ENCODE results near the gene TTC21A.

The TTC21A gene

DNA sequence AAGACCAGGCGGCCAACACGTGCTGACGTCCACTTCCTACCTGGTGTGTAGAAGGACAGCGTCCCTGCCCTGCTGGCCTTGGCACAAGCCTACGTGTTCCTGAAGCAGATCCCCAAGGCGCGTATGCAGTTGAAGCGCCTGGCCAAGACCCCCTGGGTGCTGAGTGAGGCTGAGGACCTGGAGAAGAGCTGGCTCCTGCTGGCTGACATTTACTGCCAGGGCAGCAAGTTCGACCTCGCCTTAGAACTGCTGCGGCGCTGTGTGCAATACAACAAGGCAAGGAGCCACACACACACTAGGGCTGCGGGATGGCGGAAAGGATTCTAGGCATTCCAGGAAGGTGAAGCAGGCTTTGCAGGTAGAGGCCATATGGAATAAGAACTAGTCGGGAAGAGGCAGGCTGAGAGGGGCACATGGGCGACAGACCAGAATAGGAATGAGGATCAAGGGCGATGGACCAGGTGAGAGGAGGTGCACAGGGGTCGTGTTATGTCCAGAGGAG, 30.0 kb downstream of the TTC21A start:
- Histone ChIP-seq H3K79me2 (ENCODE audit: control insufficient read depth, insufficient read depth, low read length) (no peaks in the 10 kb centered on the region), H2BK15ac (replicated peaks; ENCODE audit: low read depth) (no peak overlapping the region), H3K9ac (ENCODE audit: low read length) (no peak overlapping the region), H4K5ac (ENCODE audit: low read length) (no peak overlapping the region), H2AK5ac (ENCODE audit: low read length) (no peak overlapping the region), H4K8ac (ENCODE audit: low read depth, low read length) (no peak overlapping the region), H3K23ac (ENCODE audit: low read length) (no peak overlapping the region), H2BK120ac (ENCODE audit: low read depth, low read length) (no peak overlapping the region), H3K27ac (ENCODE audit: low read depth, low read length) (no peak overlapping the region), H3K4me1 (ENCODE audit: control insufficient read depth, low read depth, low read length) (no peaks in the 10 kb centered on the region), H3K4me3 (ENCODE audit: low read length) (no peak overlapping the region), H3K4me2 (ENCODE audit: low read length) (no peak overlapping the region), H3K56ac (ENCODE audit: low read length) (no peak overlapping the region), H3K27me3 (ENCODE audit: insufficient read depth, low read length, poor library complexity) (no peaks in the 10 kb centered on the region), H3K36me3 (ENCODE audit: control insufficient read depth, insufficient read depth, low read length) (peaks cover 6% of the 10 kb centered on the region), H3K18ac (ENCODE audit: low read length) (no peak overlapping the region), H3K79me1 (ENCODE audit: low read length) (peaks cover 6% of the 10 kb centered on the region), H3K4ac (ENCODE audit: low read depth, low read length) (no peak overlapping the region), H2BK5ac (ENCODE audit: low read length) (no peak overlapping the region)
- no CpG with 5 or more reads among the region's 18 CpGs for WGBS (ENCODE audit: extremely low coverage, insufficient coverage, low lambda C conversion rate)
- DNase-seq = no peak

DNA sequence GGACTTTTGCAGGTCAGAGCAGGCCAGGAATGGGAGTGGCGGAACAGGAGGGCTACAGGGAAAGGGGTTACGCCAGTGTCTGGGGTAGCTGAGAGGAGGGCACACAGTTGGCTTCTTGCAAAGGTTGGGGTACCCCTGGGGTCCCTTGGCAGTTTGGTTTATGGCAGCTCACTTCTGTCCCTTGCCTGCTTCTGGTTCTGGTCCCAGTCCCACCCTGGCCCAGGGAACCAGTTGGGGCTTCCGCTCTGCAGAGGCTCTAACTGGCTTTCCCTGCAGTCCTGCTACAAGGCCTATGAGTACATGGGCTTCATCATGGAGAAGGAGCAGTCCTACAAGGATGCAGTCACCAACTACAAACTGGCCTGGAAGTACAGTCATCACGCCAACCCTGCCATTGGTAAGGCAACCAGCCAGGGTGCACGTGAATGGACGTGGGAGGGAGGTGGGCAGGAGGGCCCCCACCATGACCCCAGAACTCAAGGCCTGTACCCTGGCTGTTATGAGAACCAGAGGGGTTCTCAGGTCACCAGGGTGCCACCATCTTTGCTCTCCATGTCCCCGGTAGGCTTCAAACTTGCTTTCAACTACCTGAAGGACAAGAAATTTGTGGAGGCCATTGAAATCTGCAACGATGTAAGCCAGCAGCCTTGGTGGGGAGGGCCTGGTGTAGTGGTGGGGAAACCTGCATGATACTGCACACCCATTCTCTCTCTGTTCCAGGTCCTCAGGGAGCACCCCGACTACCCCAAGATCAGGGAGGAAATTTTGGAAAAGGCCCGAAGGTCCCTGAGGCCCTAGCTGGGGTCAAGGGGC, 30.7 kb downstream of the TTC21A start:
- no peak for DNase-seq
- no CpG with 5 or more reads among the region's 10 CpGs for WGBS (ENCODE audit: extremely low coverage, insufficient coverage, low lambda C conversion rate)
- no peak overlapping the region for H2BK120ac ChIP-seq (ENCODE audit: low read depth, low read length)

DNA sequence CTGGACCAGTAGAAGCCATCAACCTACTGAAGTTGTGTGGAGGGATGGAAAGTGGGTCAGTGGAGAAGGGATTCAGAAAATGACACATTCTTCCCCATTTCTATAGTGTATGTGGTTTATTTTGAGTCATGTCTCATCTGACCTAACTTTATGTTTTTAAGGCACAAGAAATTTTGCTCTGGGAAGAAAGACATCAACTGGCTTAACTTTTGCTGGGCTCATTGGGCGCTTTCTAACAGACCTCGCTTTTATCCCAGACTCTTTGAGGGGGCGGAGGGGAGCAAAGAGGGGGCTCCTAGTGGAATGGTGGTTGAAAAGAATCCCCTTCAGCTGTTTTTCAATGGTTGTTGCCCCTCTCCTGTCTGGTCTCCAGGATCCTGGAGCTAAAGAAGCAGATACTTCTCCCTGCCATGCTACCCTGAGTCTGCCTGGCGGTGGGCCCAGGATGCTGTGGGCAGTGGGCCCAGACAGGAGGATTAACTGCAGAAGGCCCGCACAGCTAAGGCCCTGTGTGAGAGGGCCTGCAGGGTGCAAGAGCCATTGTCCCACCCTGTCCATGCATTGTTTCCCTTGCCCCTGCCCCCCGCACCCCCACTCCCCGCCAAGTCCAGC, 31.4 kb downstream of the TTC21A start:
- no peak overlapping the region for H3K4ac ChIP-seq (ENCODE audit: low read depth, low read length)

More for the DNA sequence above, 30.7 kb downstream of the TTC21A start:
- Histone ChIP-seq H3K36me3 (ENCODE audit: control insufficient read depth, insufficient read depth, low read length) (peaks cover 10% of the 10 kb centered on the region), H4K8ac (ENCODE audit: low read depth, low read length) (no peak overlapping the region), H3K9ac (ENCODE audit: low read length) (no peak overlapping the region), H2BK15ac (replicated peaks; ENCODE audit: low read depth) (no peak overlapping the region), H3K79me2 (ENCODE audit: control insufficient read depth, insufficient read depth, low read length) (no peaks in the 10 kb centered on the region), H3K18ac (ENCODE audit: low read length) (no peak overlapping the region), H3K56ac (ENCODE audit: low read length) (no peak overlapping the region), H3K4me2 (ENCODE audit: low read length) (no peak overlapping the region), H3K27ac (ENCODE audit: low read depth, low read length) (no peak overlapping the region), H3K4me3 (ENCODE audit: low read length) (no peak overlapping the region), H3K79me1 (ENCODE audit: low read length) (peaks cover 7% of the 10 kb centered on the region), H3K4me1 (ENCODE audit: control insufficient read depth, low read depth, low read length) (no peaks in the 10 kb centered on the region), H2BK5ac (ENCODE audit: low read length) (no peak overlapping the region), H3K4ac (ENCODE audit: low read depth, low read length) (no peak overlapping the region), H3K27me3 (ENCODE audit: insufficient read depth, low read length, poor library complexity) (no peaks in the 10 kb centered on the region), H4K5ac (ENCODE audit: low read length) (no peak overlapping the region), H3K23ac (ENCODE audit: low read length) (no peak overlapping the region), H2AK5ac (ENCODE audit: low read length) (no peak overlapping the region)

DNA sequence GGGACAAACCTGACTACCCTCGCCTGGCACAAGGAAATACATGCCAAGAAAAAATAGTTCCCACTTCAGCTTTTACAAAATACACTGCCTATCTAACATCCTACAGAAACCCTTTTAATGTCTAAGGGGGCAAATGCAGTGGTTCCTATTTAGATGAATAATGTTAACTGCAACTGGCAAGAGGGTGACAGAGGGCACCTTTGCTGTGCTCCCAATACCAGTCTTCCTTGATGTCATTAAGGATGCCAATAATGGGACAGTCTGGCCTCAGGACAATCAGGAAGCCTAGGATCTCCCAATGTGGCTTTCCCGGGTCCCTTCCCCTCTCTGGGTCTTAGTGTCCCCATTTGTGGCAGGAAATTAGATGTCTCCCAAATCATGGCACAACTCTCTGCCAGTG, 32.0 kb downstream of the TTC21A start:
- H3K27ac ChIP-seq (ENCODE audit: low read depth, low read length) = no peak overlapping the region
- DNase-seq = no peak
- peaks cover 16% of the 10 kb centered on the region for H3K36me3 ChIP-seq (ENCODE audit: control insufficient read depth, insufficient read depth, low read length)

More for the DNA sequence above, 31.4 kb downstream of the TTC21A start:
- Histone ChIP-seq H3K9ac (ENCODE audit: low read length) (no peak overlapping the region), H2BK5ac (ENCODE audit: low read length) (no peak overlapping the region), H3K18ac (ENCODE audit: low read length) (no peak overlapping the region), H3K4me1 (ENCODE audit: control insufficient read depth, low read depth, low read length) (no peaks in the 10 kb centered on the region), H3K27ac (ENCODE audit: low read depth, low read length) (no peak overlapping the region), H2BK15ac (replicated peaks; ENCODE audit: low read depth) (no peak overlapping the region), H3K4me3 (ENCODE audit: low read length) (no peak overlapping the region), H4K5ac (ENCODE audit: low read length) (no peak overlapping the region), H3K36me3 (ENCODE audit: control insufficient read depth, insufficient read depth, low read length) (peaks cover 15% of the 10 kb centered on the region), H3K56ac (ENCODE audit: low read length) (no peak overlapping the region), H3K23ac (ENCODE audit: low read length) (no peak overlapping the region), H2BK120ac (ENCODE audit: low read depth, low read length) (no peak overlapping the region), H3K79me2 (ENCODE audit: control insufficient read depth, insufficient read depth, low read length) (peaks cover under 1% of the 10 kb centered on the region), H2AK5ac (ENCODE audit: low read length) (no peak overlapping the region), H3K79me1 (ENCODE audit: low read length) (peaks cover 11% of the 10 kb centered on the region), H3K27me3 (ENCODE audit: insufficient read depth, low read length, poor library complexity) (no peaks in the 10 kb centered on the region), H3K4me2 (ENCODE audit: low read length) (no peak overlapping the region), H4K8ac (ENCODE audit: low read depth, low read length) (no peak overlapping the region)
- DNase-seq = no peak
- no CpG with 5 or more reads among the region's 7 CpGs for WGBS (ENCODE audit: extremely low coverage, insufficient coverage, low lambda C conversion rate)

DNA sequence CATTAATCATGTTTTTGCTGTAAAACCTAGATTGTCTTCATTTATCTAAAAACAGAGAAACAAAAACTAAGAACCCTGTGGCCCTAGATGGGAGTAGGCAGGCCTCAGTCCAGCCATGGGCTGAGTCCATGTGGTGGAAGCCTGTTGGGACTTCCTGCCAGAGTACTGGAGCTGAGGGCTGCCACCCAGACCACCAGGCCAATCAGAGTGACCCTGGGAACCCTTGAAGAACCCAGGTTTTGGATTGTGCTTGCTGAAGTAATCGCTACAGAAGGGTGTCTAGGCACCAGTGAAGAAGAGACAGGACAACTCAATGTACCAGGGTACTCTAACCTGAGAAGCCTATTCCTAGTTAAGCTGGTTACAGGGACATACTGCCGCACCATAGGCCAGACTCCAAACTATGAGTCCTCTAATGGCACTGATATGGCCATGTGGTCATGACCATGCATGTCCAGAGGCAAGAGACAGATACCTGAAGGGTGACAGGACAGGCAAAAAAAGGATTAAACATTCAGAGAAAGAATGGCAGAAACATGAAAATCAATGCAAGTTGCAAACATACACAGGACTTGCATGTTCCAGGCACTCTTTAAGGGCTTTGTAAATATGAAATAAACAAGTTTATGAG, 33.0 kb downstream of the TTC21A start:
- H4K5ac ChIP-seq (ENCODE audit: low read length) = no peak overlapping the region
- H3K4me2 ChIP-seq (ENCODE audit: low read length) = no peak overlapping the region
- H4K8ac ChIP-seq (ENCODE audit: low read depth, low read length) = no peak overlapping the region
- H2BK5ac ChIP-seq (ENCODE audit: low read length) = no peak overlapping the region
- no peaks in the 10 kb centered on the region for H3K27me3 ChIP-seq (ENCODE audit: insufficient read depth, low read length, poor library complexity)
- no peak overlapping the region for H2BK120ac ChIP-seq (ENCODE audit: low read depth, low read length)
- H3K4ac ChIP-seq (ENCODE audit: low read depth, low read length) = no peak overlapping the region
- H3K4me3 ChIP-seq (ENCODE audit: low read length) = no peak overlapping the region
- H3K18ac ChIP-seq (ENCODE audit: low read length) = no peak overlapping the region
- no peak overlapping the region for H2AK5ac ChIP-seq (ENCODE audit: low read length)
- no peak overlapping the region for H3K23ac ChIP-seq (ENCODE audit: low read length)
- DNase-seq = no peak
- H3K27ac ChIP-seq (ENCODE audit: low read depth, low read length) = no peak overlapping the region
- H3K56ac ChIP-seq (ENCODE audit: low read length) = no peak overlapping the region
- H3K9ac ChIP-seq (ENCODE audit: low read length) = no peak overlapping the region
- H2BK15ac ChIP-seq (replicated peaks; ENCODE audit: low read depth) = no peak overlapping the region
- no peaks in the 10 kb centered on the region for H3K4me1 ChIP-seq (ENCODE audit: control insufficient read depth, low read depth, low read length)
- peaks cover 2% of the 10 kb centered on the region for H3K79me2 ChIP-seq (ENCODE audit: control insufficient read depth, insufficient read depth, low read length)
- peaks cover 11% of the 10 kb centered on the region for H3K79me1 ChIP-seq (ENCODE audit: low read length)
- peaks cover 16% of the 10 kb centered on the region for H3K36me3 ChIP-seq (ENCODE audit: control insufficient read depth, insufficient read depth, low read length)
- WGBS (ENCODE audit: extremely low coverage, insufficient coverage, low lambda C conversion rate) = no CpG with 5 or more reads among the region's 2 CpGs

More for the DNA sequence above, 32.0 kb downstream of the TTC21A start:
- Histone ChIP-seq H3K27me3 (ENCODE audit: insufficient read depth, low read length, poor library complexity) (no peaks in the 10 kb centered on the region), H3K4ac (ENCODE audit: low read depth, low read length) (no peak overlapping the region), H2BK15ac (replicated peaks; ENCODE audit: low read depth) (no peak overlapping the region), H4K5ac (ENCODE audit: low read length) (no peak overlapping the region), H3K4me3 (ENCODE audit: low read length) (no peak overlapping the region), H4K8ac (ENCODE audit: low read depth, low read length) (no peak overlapping the region), H3K79me1 (ENCODE audit: low read length) (peaks cover 11% of the 10 kb centered on the region), H3K9ac (ENCODE audit: low read length) (no peak overlapping the region), H3K23ac (ENCODE audit: low read length) (no peak overlapping the region), H3K4me1 (ENCODE audit: control insufficient read depth, low read depth, low read length) (no peaks in the 10 kb centered on the region), H2AK5ac (ENCODE audit: low read length) (no peak overlapping the region), H3K56ac (ENCODE audit: low read length) (no peak overlapping the region), H2BK5ac (ENCODE audit: low read length) (no peak overlapping the region), H2BK120ac (ENCODE audit: low read depth, low read length) (no peak overlapping the region), H3K18ac (ENCODE audit: low read length) (no peak overlapping the region), H3K79me2 (ENCODE audit: control insufficient read depth, insufficient read depth, low read length) (peaks cover 2% of the 10 kb centered on the region), H3K4me2 (ENCODE audit: low read length) (no peak overlapping the region)
- no CpG with 5 or more reads among the region's 2 CpGs for WGBS (ENCODE audit: extremely low coverage, insufficient coverage, low lambda C conversion rate)
